ENCODE results near the gene ASB15. TPM values are rescaled to one million over a fixed set of nuclear protein-coding genes. Genes with fewer than 3 reads are reported as not detected.
A peak's percentile ranks its signal among the peaks of the same experiment; 100 is the strongest.

Gene ASB15
- total and polyA plus RNA-seq, 2 of the 13 experiments (the other 11 are each of a cell fraction or from before 2014, with no cell fraction given) = not detected

GRCh38 chr7:123658023-123658422, 56.4 kb downstream of the ASB15 start (continued):
- TF ChIP-seq AFF4 (CRISPR knock-in tag; IDR thresholded peaks at IDR 0.05) (no peak), ZNF468 (CRISPR knock-in tag; IDR thresholded peaks at IDR 0.05) (no peak), DMAP1 (CRISPR knock-in tag; IDR thresholded peaks at IDR 0.05) (no peak), ZNF362 (CRISPR knock-in tag; IDR thresholded peaks at IDR 0.05; ENCODE audit: borderline replicate concordance) (no peak)

- no TSS peak for BruUV-seq (replicated peaks)
- TF ChIP-seq MAFK (conservative IDR thresholded peaks at IDR 0.05 in 1 of 2, IDR thresholded peaks at IDR 0.05 in 1 of 2; ENCODE audit: low read length in 2 of 2) (peak; percentile 49 to 66; a peak in 3 of 4 replicates), IKZF5 (CRISPR knock-in tag; IDR thresholded peaks at IDR 0.05) (no peak), MAFF (IDR thresholded peaks at IDR 0.05; ENCODE audit: low read depth, low read length) (peak; percentile 33; the same call in 1 of the 2 replicates)
- intact Hi-C loops (cut with micrococcal nuclease; ENCODE audit: unreplicated experiment) = no loop called here
- Histone ChIP-seq H3K79me2 (ENCODE audit: insufficient read depth, low read length) (no peaks in the 10 kb centered on the region), H3K4me2 (ENCODE audit: low read depth, low read length) (no peak overlapping the region), H3K9me3 (ENCODE audit: low read length) (no peaks in the 10 kb centered on the region), H4K20me1 (ENCODE audit: insufficient read depth, low read length) (no peaks in the 10 kb centered on the region), H3K9ac (ENCODE audit: insufficient read depth, low read depth, low read length) (no peak overlapping the region), H3K4me1 (ENCODE audit: insufficient read depth, low read length) (no peaks in the 10 kb centered on the region), H3K27me3 (ENCODE audit: control insufficient read depth in 1 of 2, insufficient read depth in 2 of 2, low read length in 2 of 2) (no peaks in the 10 kb centered on the region; a peak in 1 of 5 replicates), H3K27ac (ENCODE audit: extremely low read length, insufficient read depth, low read length) (no peak overlapping the region), H2AFZ (ENCODE audit: low read length) (no peak overlapping the region), H3K36me3 (replicated peaks in 1 of 2; ENCODE audit: control insufficient read depth in 1 of 2, insufficient read depth in 2 of 2, low read length in 2 of 2) (no peaks in the 10 kb centered on the region), H3K4me3 (replicated peaks in 1 of 3; ENCODE audit: insufficient read depth in 1 of 3, low read depth in 2 of 3, low read length in 3 of 3) (no peak overlapping the region)
- WGBS (ENCODE audit: low lambda C conversion rate) = 39% methylated on average over 8 of the region's 8 CpGs
- ChIA-PET POLR2A (no interaction called here), CTCF (ENCODE audit: low intra/inter-chr PET ratio, low total read pairs) (no interaction called here)
- no peak for DNase-seq (ENCODE audit: low spot score)
- in situ Hi-C loops (cut with HindIII; ENCODE audit: extremely low pct_ligation_motif_present, low pct_unique_long_range_greater_than_20kb) = no loop called here
- no peak for FAIRE-seq
- no peak for ATAC-seq
Observed at GRCh38 chr7:123660514-123661354, 59.1 kb downstream of the ASB15 start.
